Stimulated activated CD4-positive, alpha-beta T cell treated with anti-CD3 and anti-CD28 coated beads, Interleukin-2, amount 100 ng/mL, for 24 hours (primary cell): ENCODE results near the gene EIF4E3.

Source experiments
- DNase-seq, 2 donors: peaks; one replicate each; pipeline ENCODE4 v3.0.0-alpha.2; 2020

The EIF4E3 gene

DNA sequence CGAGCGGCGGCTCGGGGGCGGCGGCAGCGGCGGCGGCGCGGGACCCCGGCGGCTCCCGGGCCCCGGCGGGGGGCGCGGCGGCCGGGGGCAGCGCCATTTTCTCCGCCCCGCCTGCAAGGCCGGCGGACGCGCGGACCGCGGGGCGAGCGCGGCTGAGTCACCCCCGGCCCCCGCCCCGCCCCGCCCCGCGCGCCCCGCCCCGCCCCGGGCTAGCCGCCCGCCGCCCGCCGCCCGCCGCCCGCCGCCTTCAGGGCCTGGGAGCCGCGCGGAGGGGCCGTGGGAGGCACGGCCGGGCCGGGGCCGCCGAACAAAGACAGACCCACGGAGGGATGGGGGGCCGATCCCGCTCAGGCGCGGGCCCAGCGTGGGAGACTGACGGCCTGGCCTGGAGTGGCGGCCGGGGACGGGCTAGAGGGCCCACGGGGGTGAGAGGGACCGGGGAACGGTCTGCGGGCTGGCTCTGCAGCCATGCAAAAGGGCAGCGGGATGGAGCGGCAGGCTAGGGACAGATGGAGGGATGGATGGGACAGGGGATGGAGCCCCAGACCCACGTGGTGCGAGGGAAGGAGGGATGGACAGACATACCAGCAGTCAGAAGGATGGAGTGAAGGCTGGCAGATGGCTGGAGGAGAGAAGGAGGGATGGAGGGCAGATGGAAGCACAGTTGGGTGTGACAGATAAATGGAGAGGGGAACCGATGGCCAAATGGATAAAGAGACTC, at the start of gene EIF4E3:
EIF4E3 (minus strand) TSS at position 132 of the 721 bp plus-strand sequence; CDS start at position 97, 35 bp downstream.
- DNase-seq, result peak; percentile 46 to 52

DNA sequence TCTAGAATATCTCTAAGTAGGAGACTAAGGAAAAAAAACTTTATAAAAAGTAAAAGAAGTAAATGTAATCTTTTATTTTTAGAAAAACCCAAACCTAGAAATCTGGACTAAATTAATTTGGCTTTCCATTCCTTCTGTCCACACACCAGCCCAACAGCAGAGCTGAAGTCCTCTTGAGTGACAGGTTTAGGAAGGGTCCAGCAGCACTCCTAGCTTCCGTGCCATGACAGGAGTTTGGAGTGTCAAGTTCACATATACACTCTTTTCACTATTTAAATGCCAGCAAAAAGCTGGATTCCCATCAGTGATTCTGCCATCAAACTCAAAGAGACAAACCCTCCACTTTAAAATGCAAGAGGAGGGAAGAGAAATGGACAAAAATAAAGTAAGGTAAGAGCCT, 46.7 kb upstream of the EIF4E3 start:
- DNase-seq, result no peak

DNA sequence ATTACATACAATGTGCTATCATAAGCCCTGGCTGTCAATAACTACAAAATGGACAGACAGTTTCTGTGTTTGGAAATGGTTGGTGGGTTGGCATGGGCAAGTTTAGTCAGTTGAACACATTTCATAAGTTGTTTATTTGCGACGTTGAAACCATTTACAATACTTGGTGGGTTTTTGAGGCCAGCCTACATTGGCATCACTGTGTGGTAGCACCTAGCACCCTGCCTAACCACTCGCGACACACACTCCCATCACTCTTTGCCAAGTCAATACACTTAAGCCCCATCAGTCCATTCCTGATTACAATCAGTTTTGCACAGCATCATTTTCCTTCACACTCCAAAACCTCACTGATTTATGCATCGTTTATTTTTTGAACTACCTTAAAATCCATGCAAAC, 45.9 kb upstream of the EIF4E3 start:
- DNase-seq, result no peak

DNA sequence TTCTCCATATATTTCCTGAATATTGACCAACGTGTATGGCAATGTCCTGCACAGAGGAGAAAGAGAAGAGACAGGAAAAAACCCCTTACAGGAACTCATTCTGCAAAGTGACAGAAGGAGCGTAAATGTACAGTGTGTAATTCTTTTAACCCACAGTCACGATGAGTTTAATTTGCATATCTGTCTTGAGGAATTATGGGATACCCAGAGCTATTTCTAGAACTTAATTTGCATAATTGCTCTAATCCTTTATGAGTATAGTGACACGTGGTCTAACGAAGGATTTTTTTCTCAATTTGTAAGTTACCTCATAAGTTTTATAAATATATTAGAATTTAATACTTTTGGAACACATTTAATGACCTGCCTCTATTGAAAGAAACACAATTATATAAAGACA, 38.2 kb upstream of the EIF4E3 start:
- no peak for DNase-seq

DNA sequence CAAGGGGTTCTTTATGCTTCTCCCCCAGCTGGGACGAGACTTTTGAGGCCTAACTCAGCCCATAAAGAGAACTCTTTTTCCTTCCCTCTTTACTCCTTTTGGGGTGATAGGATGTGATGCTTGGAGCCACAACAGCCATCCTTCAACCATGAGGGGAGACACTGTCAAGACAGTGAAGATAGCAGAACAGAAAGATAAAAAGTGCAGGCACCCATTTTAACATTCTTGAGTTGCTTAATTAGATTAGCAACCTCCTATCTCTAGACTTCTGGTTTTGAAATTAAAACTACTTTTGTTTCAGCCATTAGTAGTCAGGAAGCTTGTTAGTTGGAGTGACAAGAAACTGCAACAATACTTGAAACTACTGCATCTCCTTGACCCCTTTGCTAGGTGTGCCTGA, 34.9 kb upstream of the EIF4E3 start:
- no peak for DNase-seq

DNA sequence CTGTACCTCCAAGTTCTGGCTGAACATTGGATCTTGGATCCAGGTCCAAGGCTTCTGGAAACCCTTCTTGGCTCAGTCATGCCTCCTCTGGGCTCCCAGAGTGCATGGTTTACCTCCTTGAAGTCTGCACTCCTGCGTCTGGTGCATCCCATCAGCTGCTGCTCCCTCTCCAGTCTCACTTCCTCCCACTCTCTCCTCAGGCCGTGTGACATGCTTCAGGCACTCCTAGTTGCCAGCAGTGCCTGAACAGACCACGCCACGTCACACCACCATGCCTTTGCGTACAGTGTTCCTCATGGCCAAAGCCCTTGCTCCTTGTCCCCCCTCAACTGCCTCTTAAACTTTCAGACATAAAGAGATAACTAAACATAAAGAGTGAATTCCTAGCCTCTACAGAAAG, 34.2 kb upstream of the EIF4E3 start:
- DNase-seq, result no peak

DNA sequence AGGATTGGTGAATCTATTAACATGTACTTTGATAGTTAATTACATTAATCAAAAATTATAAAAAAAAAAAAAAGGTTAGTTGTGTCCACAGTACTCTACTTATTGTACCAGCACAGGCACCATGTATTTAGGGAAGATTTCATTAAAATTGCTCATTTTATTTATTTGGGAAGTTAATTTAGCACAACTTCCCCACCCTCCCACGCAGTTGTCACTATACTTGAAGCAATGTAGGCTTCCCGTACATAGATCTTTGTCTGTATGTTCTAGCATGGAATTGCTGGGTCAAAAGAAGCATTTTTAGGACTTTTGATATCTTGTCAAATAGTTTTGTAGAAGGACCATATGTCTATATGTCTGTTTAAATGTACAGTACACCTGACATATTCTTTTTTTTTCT, 32.9 kb upstream of the EIF4E3 start:
- DNase-seq, result no peak

DNA sequence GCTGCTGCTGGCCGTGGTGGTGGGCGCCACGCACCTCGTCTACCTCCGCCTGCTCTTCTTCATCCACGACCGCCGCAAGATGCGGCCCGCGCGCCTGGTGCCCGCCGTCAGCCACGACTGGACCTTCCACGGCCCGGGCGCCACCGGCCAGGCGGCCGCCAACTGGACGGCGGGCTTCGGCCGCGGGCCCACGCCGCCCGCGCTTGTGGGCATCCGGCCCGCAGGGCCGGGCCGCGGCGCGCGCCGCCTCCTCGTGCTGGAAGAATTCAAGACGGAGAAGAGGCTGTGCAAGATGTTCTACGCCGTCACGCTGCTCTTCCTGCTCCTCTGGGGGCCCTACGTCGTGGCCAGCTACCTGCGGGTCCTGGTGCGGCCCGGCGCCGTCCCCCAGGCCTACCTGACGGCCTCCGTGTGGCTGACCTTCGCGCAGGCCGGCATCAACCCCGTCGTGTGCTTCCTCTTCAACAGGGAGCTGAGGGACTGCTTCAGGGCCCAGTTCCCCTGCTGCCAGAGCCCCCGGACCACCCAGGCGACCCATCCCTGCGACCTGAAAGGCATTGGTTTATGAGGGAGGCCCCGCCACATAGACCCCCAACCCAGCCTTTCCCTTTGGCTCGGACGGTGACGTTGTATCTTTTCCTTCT, 29.5 kb upstream of the EIF4E3 start:
- no peak for DNase-seq

DNA sequence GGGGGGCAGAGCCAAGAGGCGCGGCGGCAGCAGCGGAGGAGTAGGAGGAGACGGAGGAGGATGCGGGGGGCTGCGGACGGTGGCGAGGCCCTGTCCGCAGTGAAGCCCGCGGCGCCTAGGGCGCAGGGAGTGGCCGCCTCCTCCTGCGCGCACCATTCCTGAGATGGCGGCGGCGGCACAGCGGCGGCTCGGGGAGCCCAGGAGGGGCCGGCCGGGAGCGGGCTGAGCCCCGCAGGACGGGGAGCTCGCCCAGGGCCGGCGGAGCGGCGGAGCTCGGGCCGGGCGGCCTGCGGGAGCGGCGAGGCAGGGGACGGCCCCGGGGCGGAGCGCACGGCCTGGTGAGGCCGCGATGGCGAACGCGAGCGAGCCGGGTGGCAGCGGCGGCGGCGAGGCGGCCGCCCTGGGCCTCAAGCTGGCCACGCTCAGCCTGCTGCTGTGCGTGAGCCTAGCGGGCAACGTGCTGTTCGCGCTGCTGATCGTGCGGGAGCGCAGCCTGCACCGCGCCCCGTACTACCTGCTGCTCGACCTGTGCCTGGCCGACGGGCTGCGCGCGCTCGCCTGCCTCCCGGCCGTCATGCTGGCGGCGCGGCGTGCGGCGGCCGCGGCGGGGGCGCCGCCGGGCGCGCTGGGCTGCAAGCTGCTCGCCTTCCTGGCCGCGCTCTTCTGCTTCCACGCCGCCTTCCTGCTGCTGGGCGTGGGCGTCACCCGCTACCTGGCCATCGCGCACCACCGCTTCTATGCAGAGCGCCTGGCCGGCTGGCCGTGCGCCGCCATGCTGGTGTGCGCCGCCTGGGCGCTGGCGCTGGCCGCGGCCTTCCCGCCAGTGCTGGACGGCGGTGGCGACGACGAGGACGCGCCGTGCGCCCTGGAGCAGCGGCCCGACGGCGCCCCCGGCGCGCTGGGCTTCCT, 28.8 kb upstream of the EIF4E3 start, which contains the start of gene GPR27:
GPR27 (plus strand) TSS at position 155 of the 909 bp plus-strand sequence; CDS start at position 350, 195 bp downstream.
- peak in 1 of 2 donors; percentile 47 for DNase-seq

DNA sequence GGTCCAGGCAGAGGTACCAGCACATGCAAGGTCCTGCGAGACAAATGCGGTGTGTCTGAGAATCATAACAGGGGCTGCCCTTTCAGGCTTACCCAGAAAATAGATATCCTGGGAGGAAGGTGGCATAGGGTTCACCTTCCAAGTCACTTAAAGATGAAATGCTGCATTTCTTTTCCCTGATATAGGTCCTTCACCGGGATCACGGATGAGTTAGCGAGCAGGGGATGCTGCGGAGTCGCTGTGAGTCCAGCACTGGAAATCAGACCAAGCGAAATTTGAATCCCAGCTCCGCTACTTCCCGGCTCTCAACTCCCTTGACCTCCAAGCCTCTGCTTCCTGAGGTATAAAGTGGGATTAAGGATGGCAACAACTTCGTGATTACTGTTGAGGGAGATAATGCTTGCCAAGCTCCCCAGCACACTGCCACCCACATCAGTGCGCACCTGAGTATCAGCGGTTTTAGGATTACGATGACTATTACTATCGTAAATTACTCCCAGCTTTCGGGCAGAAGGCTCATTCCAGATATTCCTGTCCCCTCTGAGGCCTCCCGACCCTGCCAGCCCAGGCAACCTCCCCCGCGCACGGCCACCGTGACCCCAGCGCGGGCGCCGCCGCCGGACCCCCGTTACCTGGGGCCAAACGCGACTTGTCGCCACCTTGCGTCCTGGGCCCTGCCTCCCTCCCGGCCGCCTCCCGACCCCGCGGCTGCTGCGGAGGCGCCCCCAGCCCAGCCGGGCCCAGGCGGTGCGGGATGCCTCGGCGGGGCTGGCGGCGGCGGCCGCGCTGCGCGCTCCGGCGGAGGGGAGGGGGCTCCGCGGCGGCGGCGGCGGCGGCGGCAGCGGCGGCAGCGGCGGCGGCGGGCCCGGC, 27.9 kb upstream of the EIF4E3 start:
- DNase-seq, result no peak

DNA sequence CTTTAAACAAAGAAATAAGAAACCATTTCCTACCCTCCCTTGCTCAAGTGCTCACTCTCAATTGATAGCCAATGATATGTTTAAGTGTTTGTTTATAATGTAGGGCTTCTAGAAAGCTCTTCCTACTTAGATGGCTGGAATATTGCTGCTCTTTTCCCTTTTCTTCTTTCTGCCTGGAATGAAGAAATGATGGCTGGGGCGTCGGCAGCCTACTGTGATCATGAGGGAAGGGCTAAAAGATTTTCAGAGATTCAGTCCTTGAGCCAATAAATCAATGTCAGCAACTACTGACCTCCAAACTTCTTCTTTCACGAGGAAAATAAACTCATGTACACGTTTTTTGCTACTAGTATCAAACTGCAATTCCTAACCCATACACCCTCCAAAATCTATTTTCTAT, 26.4 kb upstream of the EIF4E3 start:
- no peak for DNase-seq

DNA sequence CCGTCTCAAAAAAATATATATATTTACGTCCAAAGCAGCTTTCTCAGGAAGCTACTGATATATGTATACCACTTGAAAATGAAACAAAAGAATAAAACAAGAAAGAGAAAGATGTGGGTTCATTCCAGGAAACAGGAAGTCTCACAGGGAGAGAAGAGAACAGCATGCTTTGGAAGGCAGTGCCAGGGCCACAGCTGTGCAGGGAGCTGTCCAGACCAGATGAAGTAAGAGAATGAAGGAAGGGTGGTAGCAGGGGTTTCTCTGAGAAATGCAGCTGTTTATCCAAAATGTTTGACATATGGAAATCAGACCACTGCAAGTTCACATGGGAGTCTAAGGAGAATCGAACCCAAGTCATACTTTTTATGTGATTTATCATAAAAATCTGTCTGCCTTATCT, 19.5 kb upstream of the EIF4E3 start:
- DNase-seq, result no peak

DNA sequence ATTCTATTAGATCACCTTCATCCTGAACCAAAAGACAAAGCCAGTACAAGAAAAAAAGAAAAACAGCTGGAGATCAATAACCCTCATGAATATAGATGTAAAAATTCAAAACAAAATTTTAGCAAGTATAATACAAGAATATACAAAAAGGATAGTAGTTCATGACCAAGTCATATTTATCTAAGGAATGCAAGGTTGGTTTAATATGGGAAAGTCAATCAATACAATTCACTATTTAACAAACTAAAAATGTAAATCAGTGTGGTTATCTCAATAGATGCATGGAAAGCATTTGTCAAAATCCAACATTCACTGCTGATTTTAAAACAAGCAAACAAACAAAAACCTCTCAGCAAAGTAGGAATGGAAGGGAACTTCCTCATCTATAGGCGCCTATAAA, 17.4 kb upstream of the EIF4E3 start:
- no peak for DNase-seq

DNA sequence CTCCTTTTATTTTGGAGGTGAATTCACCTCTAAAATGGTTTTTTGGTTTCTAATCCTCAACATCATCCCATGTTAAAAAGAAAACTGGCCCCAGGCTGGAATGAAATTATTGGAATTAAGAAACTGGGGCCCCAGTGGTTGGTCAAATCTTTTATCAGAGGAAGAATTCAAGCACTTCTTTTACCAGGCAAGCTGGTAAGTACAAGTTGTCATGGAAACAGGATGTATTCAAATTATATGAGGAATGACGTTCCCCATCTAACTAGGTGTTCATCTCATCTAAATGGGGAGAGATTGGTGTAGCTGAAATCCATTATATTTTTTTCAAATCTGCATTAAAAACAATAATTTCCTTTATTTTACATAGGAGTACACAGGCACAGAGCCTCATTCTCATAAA, 9.7 kb upstream of the EIF4E3 start:
- no peak for DNase-seq

DNA sequence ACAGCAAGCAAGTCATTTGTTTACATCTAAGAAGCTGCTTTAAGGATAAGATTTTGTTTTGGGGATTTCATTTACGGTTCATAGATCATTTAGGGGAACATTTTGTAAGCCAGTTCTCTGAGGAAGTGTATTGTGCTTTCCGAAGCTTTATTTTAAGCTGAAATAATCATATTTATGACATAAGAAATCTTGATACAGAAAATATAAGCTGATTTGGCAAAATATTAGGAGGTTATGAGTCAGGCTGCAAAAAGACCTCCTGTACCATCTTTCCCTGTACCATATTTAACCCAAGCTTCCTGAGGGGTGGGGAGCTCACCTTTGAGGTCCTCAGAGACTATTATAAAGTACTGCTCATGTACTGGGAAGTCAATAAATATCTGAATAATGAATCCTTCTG, 8.1 kb upstream of the EIF4E3 start:
- no peak for DNase-seq

DNA sequence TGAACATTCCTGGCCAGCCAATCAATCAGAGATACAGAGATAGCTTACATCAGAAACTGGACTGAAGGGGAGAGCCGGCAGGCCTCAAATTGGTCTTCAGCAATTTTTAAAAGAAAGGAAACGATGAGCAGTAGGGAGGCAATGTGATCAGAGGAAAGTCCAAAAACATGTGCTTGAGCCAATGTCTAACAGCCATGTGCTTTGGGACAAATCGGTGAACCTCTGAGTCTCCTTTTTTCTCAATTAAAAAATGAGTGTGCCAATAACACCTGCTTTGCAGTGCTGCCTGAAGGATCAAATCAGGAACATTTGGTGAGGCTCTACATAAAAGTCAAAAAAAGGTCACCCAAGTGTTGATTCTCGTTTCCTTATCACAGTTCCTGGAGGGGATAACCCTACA, 7.4 kb upstream of the EIF4E3 start:
- no peak for DNase-seq

DNA sequence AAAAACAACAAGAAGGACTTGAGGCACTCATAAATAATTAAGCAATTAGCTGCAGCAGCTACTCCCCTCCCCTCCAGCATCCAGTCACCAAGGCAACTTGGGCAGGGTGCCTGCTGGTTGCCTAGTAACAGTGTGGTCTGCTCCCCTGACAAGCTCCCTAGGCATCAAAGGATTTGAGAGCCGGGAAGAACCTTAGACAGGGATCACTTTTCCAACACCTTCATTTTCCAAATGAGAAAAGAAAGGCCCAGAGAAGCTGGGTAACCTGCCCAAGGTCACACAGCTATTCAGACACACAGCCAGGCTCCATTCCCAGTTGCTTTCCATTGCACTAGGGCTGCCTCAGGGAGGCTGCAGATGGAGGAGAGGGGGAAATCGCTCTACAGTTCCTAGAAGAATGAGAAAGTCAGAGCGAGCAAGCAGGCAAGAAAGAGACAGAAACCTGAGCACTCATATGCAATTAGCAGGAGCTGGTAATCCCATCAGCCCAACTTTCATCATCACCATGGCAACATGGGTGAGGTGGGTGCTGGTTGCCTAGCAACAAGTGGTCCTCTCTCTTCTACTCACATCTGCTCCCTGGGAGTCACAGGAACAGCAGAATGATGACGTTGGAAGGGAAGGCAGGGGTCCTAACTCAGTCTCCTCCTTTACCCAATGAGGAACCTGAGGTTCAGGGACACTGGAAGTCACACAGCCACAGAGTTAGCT, 3.6 kb upstream of the EIF4E3 start:
- DNase-seq, result no peak

DNA sequence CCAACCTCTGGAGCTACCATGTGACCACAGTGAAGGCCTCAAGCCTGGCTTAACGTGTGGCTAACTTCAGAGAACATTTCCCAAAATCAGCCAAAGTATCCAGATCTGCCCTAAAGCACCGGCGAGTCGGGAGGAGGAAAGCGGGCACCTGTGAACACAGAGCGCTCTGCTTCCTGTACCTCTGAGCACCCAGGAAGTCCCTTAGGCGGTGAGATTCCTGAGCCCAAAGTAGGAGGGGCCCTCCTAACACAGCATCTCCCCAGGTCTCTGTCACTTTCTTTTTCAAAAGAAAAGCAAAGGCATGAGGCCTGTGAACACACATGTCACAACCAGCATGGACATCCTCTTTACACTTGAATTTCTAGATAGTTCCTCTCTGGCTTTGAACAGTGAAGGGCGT, 944 bp upstream of the EIF4E3 start:
- peak; percentile 42 for DNase-seq

DNA sequence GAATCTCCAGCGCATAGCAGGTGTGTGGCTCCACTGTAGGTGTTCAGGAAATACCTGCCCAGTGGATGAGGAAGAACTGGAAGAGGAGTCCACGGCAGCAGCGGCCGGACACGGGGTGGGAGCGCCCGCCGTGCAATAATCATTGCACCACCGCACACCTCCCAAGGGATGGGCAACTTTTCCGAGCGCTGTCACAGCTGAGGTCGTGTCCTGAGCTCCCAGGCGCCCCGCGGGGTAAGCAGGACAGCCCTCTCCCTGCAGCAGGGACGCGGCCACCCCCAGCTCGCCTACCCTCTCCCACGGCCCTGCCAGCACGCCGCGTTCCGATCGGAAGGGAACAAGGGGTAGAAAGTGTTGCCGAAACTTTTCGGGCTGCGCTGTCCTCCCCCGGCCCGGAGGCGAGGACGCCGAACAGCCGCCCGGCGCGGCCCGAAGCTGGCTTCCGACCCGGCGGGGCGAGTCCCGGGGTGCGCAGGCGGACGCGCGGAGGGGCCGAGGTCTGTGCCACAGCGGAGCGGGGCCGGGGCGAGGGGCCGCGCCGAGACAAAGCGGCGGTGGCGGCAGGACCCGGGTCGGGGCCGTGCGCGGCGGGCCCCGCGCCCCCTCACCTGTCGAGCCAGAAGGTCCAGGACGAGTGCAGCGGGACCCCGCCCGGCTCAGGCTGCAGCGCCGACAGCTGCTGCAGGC, 475 bp downstream of the EIF4E3 start:
- peak; percentile 48 to 50 for DNase-seq

DNA sequence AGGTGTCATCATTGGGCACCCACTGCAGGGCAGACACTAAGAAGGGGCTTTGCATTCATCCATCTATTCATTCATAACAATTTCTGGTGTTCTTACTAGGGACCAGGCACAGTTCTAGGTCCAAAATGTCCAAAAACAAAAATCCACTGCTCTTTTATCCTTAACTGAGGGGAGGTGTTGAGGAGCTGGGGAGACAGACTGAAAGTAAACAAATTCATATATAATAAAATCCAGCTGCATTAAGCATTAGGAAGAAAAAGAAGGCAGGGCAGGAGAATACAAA, 1.1 kb downstream of the EIF4E3 start:
- no peak for DNase-seq

DNA sequence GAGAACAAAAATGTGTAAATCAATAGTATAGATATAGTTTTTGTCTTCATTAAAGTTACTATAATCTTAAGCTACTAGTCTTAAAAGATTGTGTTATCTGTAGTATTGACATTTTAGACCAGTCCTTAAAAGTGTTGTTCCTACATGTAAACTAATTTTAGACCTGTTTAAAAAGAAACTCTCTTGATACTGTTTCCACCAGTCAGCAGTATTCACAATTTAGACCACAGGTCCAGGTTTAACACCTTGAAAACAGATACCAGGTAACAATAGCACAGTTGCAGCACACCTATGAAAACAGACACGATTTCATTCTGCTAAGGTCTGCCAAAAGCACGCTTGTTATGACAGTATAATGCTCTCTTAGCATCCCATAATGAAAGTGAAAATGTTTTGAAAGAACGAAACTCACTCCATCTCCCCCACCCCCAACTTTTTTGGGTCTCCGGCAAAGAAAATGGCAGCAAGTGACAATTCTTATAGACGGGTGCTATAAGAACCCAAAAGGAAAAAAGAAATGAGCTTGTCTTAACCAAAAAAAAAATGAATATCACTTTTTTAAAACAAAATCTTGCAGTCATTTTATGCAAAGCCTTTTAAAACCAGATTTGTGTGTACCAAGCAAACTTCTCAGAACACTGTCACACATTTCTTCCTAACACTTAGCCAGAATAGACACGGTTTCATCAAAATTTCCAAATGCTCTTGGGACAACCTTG, 1.6 kb downstream of the EIF4E3 start:
- DNase-seq, result peak; percentile 38 to 57
